Naive thymus-derived CD8-positive, alpha-beta T cell (primary cell): ENCODE results near the gene IFNAR1. TPM values are rescaled to one million over a fixed set of nuclear protein-coding genes. Genes with fewer than 3 reads are reported as not detected.

Experiments
- ATAC-seq, 2 donors: fragments of 150-1000 bp; cut with Tn5 transposase in 1 of 2; sonication (Bioruptor Pico), chemical (Tn5 transposase) in 1 of 2; 1 replicate in 1 of 2; 2 replicates in 1 of 2; pipeline ENCODE4 v1.10.0; 2021; ENCODE audit warnings: mild to moderate bottlenecking in 2 of 2, moderate library complexity in 2 of 2
- POLR2A ChIA-PET: fragments of 350-600 bp; sonication (Branson Sonifier 250); formaldehyde crosslinking; loops from one replicate; lab custom pipeline; 2021; ENCODE audit warnings: antibody characterized with exemption; lab: Charles Lee
- DNase-seq, 10 donors: peaks; one replicate each; pipeline versions ENCODE4 v3.0.0 to v3.0.0-alpha.2; 2020 to 2022
- H3K27ac Mint-ChIP-seq, 10 donors: one replicate each; pipeline ENCODE4 v1.8.0; 2020 to 2022; ENCODE audit warnings: mild to moderate bottlenecking in 10 of 10, mixed read lengths in 10 of 10, moderate library complexity in 4 of 10, inconsistent platforms in 1 of 10
- H3K27me3 Mint-ChIP-seq, 5 donors: one replicate each; pipeline ENCODE4 v1.8.0; 2021 to 2022; ENCODE audit warnings: mixed read lengths in 5 of 5
- H3K36me3 Mint-ChIP-seq, 3 donors: one replicate each; pipeline ENCODE4 v1.8.0; 2020 to 2022; ENCODE audit warnings: mixed read lengths in 3 of 3, mild to moderate bottlenecking in 2 of 3, inconsistent platforms in 1 of 3
- H3K4me1 Mint-ChIP-seq, 4 donors: one replicate each; pipeline ENCODE4 v1.8.0; 2021 to 2022; ENCODE audit warnings: mixed read lengths in 4 of 4
- H3K4me3 Mint-ChIP-seq, 10 donors: one replicate each; pipeline ENCODE4 v1.8.0; 2020 to 2022; ENCODE audit warnings: mild to moderate bottlenecking in 10 of 10, mixed read lengths in 10 of 10, moderate library complexity in 6 of 10, inconsistent platforms in 1 of 10
- H3K9me3 Mint-ChIP-seq, 9 donors: one replicate each; pipeline ENCODE4 v1.8.0; 2020 to 2022; ENCODE audit warnings: mixed read lengths in 9 of 9, mild to moderate bottlenecking in 3 of 9, inconsistent platforms in 1 of 9, moderate library complexity in 1 of 9
- polyA plus RNA-seq, 3 donors: library from polyadenylated mRNA; unstranded; fragments of 300-500 nt; fragmentation: Illumina TruSeq; gene quantifications; one replicate each; pipeline ENCODE4 v1.2.3, GENCODE V29; 2021
- total RNA-seq, 8 experiments: library from RNA in 2 of 8; stranded (reverse) in 2 of 8; gene quantifications; one replicate each; pipeline ENCODE4 v1.2.3 and lab custom pipeline; 2021 to 2026

Gene IFNAR1
- total and polyA plus RNA-seq, 5 experiments from 2014 or later, result 48.7 to 69.0 (median 51.8) TPM

DNA sequence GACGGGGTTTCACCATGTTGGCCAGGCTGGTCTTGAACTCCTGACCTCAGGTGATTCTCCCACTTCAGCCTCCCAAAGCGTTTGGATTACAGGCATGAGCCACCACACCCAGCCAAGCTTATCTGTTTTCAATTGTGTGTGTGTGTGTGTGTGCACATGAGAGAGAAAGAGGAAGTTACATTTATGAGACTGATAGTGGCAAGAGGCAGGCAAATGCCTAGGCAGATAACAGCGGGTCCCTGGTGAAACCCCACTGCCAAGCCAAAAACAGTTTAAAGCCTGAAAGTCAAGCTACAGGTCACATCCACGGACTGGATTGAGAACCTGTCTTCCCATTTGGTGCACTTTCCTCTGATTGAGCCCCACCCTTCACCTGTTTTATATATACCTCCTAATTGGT lies 43.4 kb downstream of the IFNAR1 start:
- peaks cover 0 to 41% (median under 1%) of the 10 kb centered on the region in 4 donors for H3K4me1 Mint-ChIP-seq
- H3K4me3 Mint-ChIP-seq, result no peak overlapping the region
- peaks cover 0 to 8% (median 7%) of the 10 kb centered on the region in 3 donors for H3K36me3 Mint-ChIP-seq
- peak overlapping the region in 3 of 10 donors; percentile 50 to 70 (median 68) for H3K27ac Mint-ChIP-seq
- ATAC-seq, result no peak
- DNase-seq, result no peak
- H3K27me3 Mint-ChIP-seq, result no peaks in the 10 kb centered on the region
- POLR2A ChIA-PET, result interaction anchor here (0.9 to 1.2 kb wide), 4 partner anchors 9 to 43 kb away, joined by 3 read pairs; partner anchors contain the start of gene IFNAR1
- H3K9me3 Mint-ChIP-seq, result peaks cover 0 to 26% (median 14%) of the 10 kb centered on the region in 9 donors

DNA sequence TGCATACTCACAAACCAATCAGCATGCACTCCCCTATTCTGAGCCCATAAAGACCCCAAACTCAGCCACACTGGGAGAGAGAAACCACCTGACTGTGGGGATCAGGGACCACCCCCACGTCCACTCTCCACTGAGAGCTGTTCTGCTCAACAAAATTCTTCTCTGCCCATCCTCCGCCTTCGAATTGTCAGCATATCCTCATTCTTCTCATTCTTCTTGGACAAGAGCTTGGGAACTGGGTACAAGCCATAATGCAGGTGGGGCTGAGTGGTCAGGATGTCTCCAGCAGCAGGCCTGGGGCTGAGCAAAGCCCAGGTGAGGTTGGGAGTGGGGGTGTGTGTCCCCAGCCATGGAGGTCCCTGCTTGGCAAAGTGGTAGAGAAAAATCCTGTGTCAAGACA lies 43.8 kb downstream of the IFNAR1 start:
- H3K36me3 Mint-ChIP-seq, result peaks cover 0 to 8% (median 7%) of the 10 kb centered on the region in 3 donors
- POLR2A ChIA-PET, result interaction anchor here (0.5 to 1.2 kb wide), 3 partner anchors 8 to 121 kb away, joined by 3 read pairs; no protein-coding TSS in a partner anchor

DNA sequence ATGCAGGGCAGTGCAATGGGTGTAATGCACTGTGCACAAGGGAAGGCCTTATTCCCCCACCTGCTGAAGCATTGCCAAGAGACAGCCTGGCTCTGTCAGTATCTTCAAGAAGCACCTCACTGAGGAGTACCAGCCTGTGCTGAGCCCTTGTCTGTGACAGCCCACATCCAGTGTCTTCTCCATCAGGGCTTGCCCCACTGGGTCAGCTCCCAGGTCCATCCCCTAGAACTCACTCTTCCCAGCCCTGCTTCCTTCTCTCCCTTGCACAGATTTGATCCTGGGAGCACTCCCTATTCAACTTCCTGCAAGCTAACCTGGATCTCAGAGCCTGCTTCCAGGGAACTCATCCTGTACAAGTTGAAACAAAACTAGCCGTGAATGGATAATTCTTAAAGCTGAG lies 44.8 kb downstream of the IFNAR1 start:
- peaks cover 0 to 8% (median 7%) of the 10 kb centered on the region in 3 donors for H3K36me3 Mint-ChIP-seq
- peaks cover 0 to 2% (median 0%) of the 10 kb centered on the region in 5 donors for H3K27me3 Mint-ChIP-seq
- DNase-seq (no peak), ATAC-seq (no peak)
- POLR2A ChIA-PET, result interaction anchor here (3.0 kb wide), 1 partner anchor 8 kb away, joined by 14 read pairs; no protein-coding TSS in a partner anchor
- H3K27ac Mint-ChIP-seq, result no peak overlapping the region
- peaks cover 0 to 43% (median 2%) of the 10 kb centered on the region in 4 donors for H3K4me1 Mint-ChIP-seq
- H3K9me3 Mint-ChIP-seq, result peaks cover 0 to 26% (median 14%) of the 10 kb centered on the region in 9 donors
- H3K4me3 Mint-ChIP-seq, result no peak overlapping the region

More for the DNA sequence above, 43.8 kb downstream of the IFNAR1 start:
- Mint-ChIP-seq H3K4me1 (peaks cover 0 to 41% (median under 1%) of the 10 kb centered on the region in 4 donors), H3K4me3 (no peak overlapping the region), H3K9me3 (peaks cover 0 to 26% (median 14%) of the 10 kb centered on the region in 9 donors), H3K27me3 (no peaks in the 10 kb centered on the region), H3K27ac (peak overlapping the region in 2 of 10 donors; percentile 68 to 70)
- no peak for ATAC-seq
- no peak for DNase-seq

DNA sequence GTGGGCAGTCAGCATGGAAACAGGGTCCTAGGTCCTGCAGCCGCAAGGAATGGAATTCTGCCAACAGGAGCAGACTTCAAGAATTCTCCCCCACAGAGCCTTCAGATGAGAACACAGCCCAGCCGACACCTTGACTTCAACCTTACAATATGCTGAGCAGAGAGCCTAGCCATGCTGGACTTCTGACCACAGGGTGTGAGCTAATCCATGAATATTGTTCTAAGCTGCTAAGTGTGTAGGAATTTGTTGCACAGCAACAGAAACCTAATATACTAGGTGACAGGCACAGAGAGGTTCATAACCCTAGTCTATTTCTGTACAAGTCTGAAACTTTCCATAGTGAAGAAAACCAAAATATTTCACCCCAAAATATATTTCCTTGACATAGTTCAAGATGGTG lies 45.5 kb downstream of the IFNAR1 start:
- no peak overlapping the region for H3K4me3 Mint-ChIP-seq
- peaks cover 0 to 8% (median 7%) of the 10 kb centered on the region in 3 donors for H3K36me3 Mint-ChIP-seq
- no peak for DNase-seq
- POLR2A ChIA-PET, result interaction anchor here (3.0 kb wide), 1 partner anchor 9 kb away, joined by 14 read pairs; no protein-coding TSS in a partner anchor
- peaks cover 0 to 2% (median 0%) of the 10 kb centered on the region in 5 donors for H3K27me3 Mint-ChIP-seq
- ATAC-seq, result no peak
- H3K4me1 Mint-ChIP-seq, result peaks cover 5 to 46% (median 7%) of the 10 kb centered on the region in 4 donors
- peak overlapping the region in 1 of 10 donors; percentile 63 for H3K27ac Mint-ChIP-seq
- H3K9me3 Mint-ChIP-seq, result peaks cover 0 to 26% (median 14%) of the 10 kb centered on the region in 9 donors

DNA sequence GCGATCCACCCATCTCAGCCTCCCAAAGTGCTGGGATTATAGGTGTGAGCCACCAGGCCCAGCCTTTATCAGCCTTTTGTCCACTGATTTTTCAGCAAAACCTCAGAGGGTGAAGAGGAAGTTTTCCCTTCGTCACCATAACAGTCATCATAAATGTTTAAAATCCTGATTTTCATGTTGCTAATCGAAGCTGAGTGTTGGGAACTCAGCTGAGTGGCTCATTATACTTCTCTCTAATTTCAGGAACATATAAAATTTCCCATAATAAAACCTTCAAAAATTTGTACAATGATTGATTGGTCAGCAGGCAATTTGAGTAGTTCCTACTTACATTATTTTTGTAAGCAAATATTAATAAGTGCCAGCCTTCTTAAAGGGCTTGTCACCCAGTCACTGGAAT lies 46.6 kb downstream of the IFNAR1 start:
- H3K27ac Mint-ChIP-seq, result peak overlapping the region in 1 of 10 donors; percentile 35
- ATAC-seq (no peak), DNase-seq (no peak)
- POLR2A ChIA-PET, result interaction anchor here (0.6 to 3.0 kb wide), 4 partner anchors 10 to 201 kb away, joined by 3 to 14 read pairs (median 4); no protein-coding TSS in a partner anchor
- H3K4me1 Mint-ChIP-seq, result peaks cover 8 to 53% (median 8%) of the 10 kb centered on the region in 4 donors
- peaks cover 0 to 23% (median 13%) of the 10 kb centered on the region in 9 donors for H3K9me3 Mint-ChIP-seq
- H3K36me3 Mint-ChIP-seq, result peaks cover 0 to 7% (median 6%) of the 10 kb centered on the region in 3 donors
- H3K27me3 Mint-ChIP-seq, result peaks cover 0 to 2% (median 0%) of the 10 kb centered on the region in 5 donors
- H3K4me3 Mint-ChIP-seq, result no peak overlapping the region

DNA sequence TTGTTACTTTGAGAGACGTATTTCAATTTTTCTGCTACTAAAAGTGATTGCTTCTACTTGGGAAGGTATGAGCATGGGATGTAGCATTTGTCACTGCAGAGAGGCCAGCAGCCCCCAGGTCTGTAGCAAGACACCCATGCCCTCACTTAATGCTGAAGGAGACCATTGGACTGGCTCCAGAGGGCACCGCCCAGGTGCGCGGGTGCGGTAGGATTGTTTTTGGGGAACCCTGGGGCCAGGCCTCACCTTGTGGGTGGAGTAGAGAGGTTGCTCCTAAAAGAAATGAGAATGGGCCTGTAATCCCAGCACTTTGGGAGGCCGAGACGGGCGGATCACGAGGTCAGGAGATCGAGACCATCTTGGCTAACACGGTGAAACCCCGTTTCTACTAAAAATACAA lies 47.8 kb downstream of the IFNAR1 start:
- DNase-seq (no peak), ATAC-seq (no peak)
- H3K9me3 Mint-ChIP-seq, result peaks cover 0 to 11% (median 3%) of the 10 kb centered on the region in 9 donors
- no peak overlapping the region for H3K27ac Mint-ChIP-seq
- peaks cover 0 to 2% (median under 1%) of the 10 kb centered on the region in 3 donors for H3K36me3 Mint-ChIP-seq
- peaks cover 0 to 2% (median 0%) of the 10 kb centered on the region in 5 donors for H3K27me3 Mint-ChIP-seq
- H3K4me3 Mint-ChIP-seq, result no peak overlapping the region
- POLR2A ChIA-PET, result interaction anchor here (0.7 kb wide), 2 partner anchors 43 to 174 kb away, joined by 4 to 5 read pairs; no protein-coding TSS in a partner anchor
- H3K4me1 Mint-ChIP-seq, result peaks cover 8 to 61% (median 9%) of the 10 kb centered on the region in 4 donors

DNA sequence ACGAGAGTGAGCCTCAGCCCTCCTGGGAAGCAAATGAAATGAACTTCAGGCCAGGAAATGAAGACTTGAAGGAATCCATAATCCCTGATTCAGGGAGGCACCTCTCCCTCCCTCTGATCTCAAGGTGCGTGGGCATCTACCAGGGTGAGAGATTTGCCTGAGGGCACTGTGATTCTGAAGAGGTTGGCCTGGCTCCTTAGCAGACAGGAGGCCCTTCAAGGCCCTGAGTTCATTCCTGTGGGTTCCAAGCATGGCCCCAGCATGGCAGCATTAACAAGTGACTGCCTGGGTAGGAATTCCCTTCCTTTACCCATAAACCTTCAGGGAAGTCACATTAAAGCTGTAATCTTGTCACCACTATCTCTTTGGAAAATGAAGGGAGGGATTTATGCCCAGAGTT lies 48.7 kb downstream of the IFNAR1 start:
- POLR2A ChIA-PET, result interaction anchor here (0.7 to 1.1 kb wide), 3 partner anchors 12 to 174 kb away, joined by 4 to 6 read pairs (median 5); no protein-coding TSS in a partner anchor
- ATAC-seq, result no peak
- Mint-ChIP-seq H3K4me3 (peak overlapping the region in 1 of 10 donors; percentile 36), H3K27ac (peak overlapping the region in 3 of 10 donors; percentile 25 to 81 (median 67)), H3K36me3 (peaks cover 0 to under 1% (median 0%) of the 10 kb centered on the region in 3 donors), H3K9me3 (peaks cover 0 to 3% (median under 1%) of the 10 kb centered on the region in 9 donors), H3K4me1 (peaks cover 8 to 60% (median 9%) of the 10 kb centered on the region in 4 donors), H3K27me3 (peaks cover 0 to 2% (median 0%) of the 10 kb centered on the region in 5 donors)
- no peak for DNase-seq

DNA sequence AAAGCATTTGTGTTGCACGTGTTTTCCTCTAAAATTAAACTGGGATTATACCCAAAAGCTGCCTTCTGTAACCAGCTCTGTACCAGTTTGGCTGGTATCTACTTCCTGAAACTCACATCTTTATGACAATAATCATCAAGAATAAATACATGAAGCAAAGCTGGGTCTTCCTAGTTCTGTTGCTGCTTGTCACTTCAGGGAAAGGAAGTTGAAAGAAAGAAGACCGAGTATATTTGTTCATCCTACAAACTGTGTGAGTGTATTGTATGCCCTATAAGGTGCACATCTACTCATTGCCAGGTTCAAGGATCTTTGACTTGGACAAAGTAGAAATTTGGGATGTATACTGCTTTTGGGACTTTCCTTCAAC lies 49.3 kb downstream of the IFNAR1 start:
- peaks cover 0 to 2% (median 0%) of the 10 kb centered on the region in 5 donors for H3K27me3 Mint-ChIP-seq
- DNase-seq, result no peak
- no peaks in the 10 kb centered on the region for H3K36me3 Mint-ChIP-seq
- H3K27ac Mint-ChIP-seq, result peak overlapping the region in 1 of 10 donors; percentile 81
- H3K9me3 Mint-ChIP-seq, result peaks cover 0 to 2% (median 0%) of the 10 kb centered on the region in 9 donors
- peaks cover 8 to 63% (median 10%) of the 10 kb centered on the region in 4 donors for H3K4me1 Mint-ChIP-seq
- POLR2A ChIA-PET, result interaction anchor here (1.0 to 1.1 kb wide), 2 partner anchors 12 to 24 kb away, joined by 4 to 6 read pairs; no protein-coding TSS in a partner anchor
- peak in 1 of 2 donors; percentile 20 for ATAC-seq
- H3K4me3 Mint-ChIP-seq, result peak overlapping the region in 1 of 10 donors; percentile 36

DNA sequence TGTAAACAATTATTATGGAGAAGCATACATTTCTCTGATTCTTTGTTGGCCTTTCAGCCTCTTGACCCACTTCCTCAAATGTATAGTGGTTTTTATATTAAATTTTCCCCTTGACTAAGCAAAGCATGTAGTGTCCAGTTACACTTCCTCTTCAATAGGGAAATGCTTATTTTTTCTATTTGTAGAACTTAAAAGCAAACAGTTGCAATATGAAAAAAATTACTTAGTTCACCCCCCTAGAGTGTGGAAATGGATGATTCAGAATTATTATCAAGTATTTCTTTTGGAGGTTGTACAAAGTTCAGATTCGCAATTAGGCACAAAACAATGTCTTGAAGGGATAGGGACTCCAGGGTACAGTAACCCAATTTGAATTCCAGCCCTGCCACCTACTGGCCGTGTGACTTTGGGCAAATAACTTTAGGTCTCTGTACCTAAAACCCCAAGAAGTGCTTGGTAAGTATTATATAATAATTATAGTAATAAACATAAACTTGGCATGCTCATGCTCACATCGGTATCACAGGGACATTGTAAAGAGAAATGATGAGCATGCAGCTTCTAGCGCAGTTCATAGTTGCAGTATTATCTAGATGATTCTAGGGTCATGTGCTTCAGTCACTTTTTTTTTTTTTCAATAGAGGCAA lies 49.8 kb downstream of the IFNAR1 start:
- Mint-ChIP-seq H3K9me3 (no peaks in the 10 kb centered on the region), H3K27ac (peak overlapping the region in 2 of 10 donors; percentile 3 to 81), H3K36me3 (no peaks in the 10 kb centered on the region), H3K4me3 (peak overlapping the region in 1 of 10 donors; percentile 36), H3K27me3 (peaks cover 0 to 2% (median 0%) of the 10 kb centered on the region in 5 donors), H3K4me1 (peaks cover 8 to 63% (median 12%) of the 10 kb centered on the region in 4 donors)
- POLR2A ChIA-PET, result interaction anchor here (0.6 to 1.5 kb wide), 3 partner anchors 10 to 20 kb away, joined by 3 to 6 read pairs (median 4); no protein-coding TSS in a partner anchor
- peak; percentile 22 to 79 (median 48) for DNase-seq
- peak; percentile 82 to 93 for ATAC-seq

DNA sequence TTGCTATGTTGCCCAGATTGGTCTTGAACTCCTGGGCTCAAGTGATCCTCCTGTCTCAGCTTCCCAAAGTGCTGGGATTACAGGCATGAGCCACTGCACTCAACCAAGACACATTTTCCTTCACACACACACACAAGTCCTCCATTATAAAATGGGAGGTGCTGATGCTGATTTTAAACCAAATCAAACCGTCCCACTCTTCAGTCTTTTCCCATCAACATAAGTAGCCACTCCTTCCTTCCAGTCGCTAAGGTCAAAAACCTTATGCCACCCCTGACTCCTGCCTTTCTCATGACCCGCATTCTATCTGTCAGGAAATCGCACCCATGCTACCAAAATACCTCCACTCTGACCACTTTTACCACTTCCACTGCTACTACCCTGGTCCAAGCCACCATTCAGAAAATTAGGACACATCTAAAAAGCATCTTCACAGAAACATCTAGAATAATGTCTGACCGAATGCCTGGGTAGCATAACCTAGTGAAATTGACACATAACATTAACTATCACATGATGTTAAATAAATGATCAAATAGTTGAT lies 50.4 kb downstream of the IFNAR1 start:
- ATAC-seq (no peak), DNase-seq (no peak)
- H3K4me3 Mint-ChIP-seq, result peak overlapping the region in 2 of 10 donors; percentile 3 to 33
- peak overlapping the region in 2 of 10 donors; percentile 10 to 81 for H3K27ac Mint-ChIP-seq
- POLR2A ChIA-PET, result interaction anchor here (0.6 to 1.5 kb wide), 5 partner anchors 10 to 788 kb away, joined by 3 to 6 read pairs (median 3); no protein-coding TSS in a partner anchor
- peaks cover 0 to 2% (median 0%) of the 10 kb centered on the region in 5 donors for H3K27me3 Mint-ChIP-seq
- peaks cover 12 to 67% (median 16%) of the 10 kb centered on the region in 4 donors for H3K4me1 Mint-ChIP-seq
- H3K9me3 Mint-ChIP-seq, result no peaks in the 10 kb centered on the region
- no peaks in the 10 kb centered on the region for H3K36me3 Mint-ChIP-seq

DNA sequence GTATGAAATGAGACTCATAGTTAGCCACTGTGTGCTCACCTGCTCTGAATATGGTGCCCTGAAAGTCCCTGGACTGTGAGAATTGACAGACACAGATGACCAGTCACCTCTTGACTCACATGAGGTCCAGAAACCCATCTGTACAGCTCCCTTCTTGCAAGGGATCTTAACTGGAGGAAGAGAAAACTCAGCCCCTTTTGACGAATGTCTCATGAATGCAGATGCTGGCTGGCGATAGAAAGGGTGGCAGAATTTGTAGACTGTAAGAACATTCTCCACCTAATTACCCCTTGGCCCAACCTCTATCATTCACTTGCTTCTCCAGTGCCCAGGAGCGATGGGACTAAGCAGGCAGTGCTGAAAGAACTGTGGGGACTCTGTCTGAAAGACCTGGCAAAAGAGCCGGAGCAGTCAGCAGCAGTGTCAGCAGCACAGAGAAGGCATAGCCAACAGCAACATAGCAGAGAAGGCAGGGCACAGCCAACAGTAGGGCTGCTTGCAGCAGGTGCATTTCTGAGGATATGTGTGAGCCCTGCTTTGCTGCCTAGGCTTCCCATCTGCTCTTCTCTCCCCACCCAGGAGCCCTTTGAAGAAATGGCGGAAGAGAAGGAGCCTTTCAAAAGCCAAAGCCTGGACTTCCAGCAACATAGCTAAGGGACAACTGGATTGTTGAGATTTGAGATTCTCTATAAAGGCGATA lies 52.6 kb downstream of the IFNAR1 start:
- Mint-ChIP-seq H3K27ac (peak overlapping the region in 3 of 10 donors; percentile 36 to 59 (median 57)), H3K27me3 (peaks cover 0 to 2% (median 0%) of the 10 kb centered on the region in 5 donors), H3K4me1 (peaks cover 18 to 75% (median 38%) of the 10 kb centered on the region in 4 donors), H3K9me3 (peaks cover 0 to 2% (median 0%) of the 10 kb centered on the region in 9 donors), H3K36me3 (no peaks in the 10 kb centered on the region), H3K4me3 (no peak overlapping the region)
- POLR2A ChIA-PET, result interaction anchor here (0.6 to 1.0 kb wide), 8 partner anchors 9 to 762 kb away, joined by 3 to 5 read pairs (median 3); no protein-coding TSS in a partner anchor
- ATAC-seq, result no peak
- DNase-seq, result no peak
